Measurements from ENCODE around the gene TOM1L2.

- TF ChIP-seq, protein P1, sequence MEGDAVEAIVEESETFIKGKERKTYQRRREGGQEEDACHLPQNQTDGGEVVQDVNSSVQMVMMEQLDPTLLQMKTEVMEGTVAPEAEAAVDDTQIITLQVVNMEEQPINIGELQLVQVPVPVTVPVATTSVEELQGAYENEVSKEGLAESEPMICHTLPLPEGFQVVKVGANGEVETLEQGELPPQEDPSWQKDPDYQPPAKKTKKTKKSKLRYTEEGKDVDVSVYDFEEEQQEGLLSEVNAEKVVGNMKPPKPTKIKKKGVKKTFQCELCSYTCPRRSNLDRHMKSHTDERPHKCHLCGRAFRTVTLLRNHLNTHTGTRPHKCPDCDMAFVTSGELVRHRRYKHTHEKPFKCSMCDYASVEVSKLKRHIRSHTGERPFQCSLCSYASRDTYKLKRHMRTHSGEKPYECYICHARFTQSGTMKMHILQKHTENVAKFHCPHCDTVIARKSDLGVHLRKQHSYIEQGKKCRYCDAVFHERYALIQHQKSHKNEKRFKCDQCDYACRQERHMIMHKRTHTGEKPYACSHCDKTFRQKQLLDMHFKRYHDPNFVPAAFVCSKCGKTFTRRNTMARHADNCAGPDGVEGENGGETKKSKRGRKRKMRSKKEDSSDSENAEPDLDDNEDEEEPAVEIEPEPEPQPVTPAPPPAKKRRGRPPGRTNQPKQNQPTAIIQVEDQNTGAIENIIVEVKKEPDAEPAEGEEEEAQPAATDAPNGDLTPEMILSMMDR (IDR thresholded peaks at IDR 0.05): no peak
- TF ChIP-seq POLR2A (IDR thresholded peaks at IDR 0.05): no peak
These were observed 28.0 kb downstream of the TOM1L2 start for GRCh38 chr17:17944242-17944641.

All from adrenal gland (tissue), 5 donors.